ENCODE data around the gene ASXL3.

DNA sequence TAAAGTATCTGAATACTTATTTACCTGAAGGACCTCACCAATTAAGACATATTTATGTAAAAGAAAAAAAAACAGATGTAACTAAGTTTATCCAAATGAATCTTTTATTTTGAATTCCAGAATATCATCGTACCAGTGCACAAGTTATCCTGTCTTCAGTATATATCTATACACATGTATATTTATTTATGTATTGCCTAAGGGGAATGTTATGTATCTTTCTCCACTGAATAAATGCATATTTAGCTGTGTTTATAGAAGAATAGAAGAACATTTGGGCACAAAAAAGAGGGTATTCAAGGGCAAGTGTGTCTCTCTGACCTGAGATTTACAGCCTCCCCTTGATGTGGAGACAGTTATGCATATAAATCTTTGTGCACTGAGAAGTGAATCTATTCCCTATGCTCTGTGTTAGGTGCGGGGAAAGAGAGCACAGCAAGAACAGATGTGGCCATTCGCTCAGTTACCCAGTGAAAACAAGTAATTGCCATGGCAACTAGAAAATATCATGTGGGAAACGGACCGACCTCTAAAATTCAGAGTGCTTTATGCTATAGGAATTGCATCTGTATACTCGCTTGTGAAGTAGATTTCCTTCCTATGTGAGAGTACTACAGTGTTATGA lies 39.5 kb upstream of the ASXL3 start:
- TF ChIP-seq ERF (CRISPR knock-in tag; IDR thresholded peaks at IDR 0.05) (no peak), TCF7L2 (IDR thresholded peaks at IDR 0.05; ENCODE audit: low read depth, low read length) (no peak), ZNF184 (CRISPR knock-in tag; IDR thresholded peaks at IDR 0.05) (no peak)
- TF ChIP-seq, protein P1, sequence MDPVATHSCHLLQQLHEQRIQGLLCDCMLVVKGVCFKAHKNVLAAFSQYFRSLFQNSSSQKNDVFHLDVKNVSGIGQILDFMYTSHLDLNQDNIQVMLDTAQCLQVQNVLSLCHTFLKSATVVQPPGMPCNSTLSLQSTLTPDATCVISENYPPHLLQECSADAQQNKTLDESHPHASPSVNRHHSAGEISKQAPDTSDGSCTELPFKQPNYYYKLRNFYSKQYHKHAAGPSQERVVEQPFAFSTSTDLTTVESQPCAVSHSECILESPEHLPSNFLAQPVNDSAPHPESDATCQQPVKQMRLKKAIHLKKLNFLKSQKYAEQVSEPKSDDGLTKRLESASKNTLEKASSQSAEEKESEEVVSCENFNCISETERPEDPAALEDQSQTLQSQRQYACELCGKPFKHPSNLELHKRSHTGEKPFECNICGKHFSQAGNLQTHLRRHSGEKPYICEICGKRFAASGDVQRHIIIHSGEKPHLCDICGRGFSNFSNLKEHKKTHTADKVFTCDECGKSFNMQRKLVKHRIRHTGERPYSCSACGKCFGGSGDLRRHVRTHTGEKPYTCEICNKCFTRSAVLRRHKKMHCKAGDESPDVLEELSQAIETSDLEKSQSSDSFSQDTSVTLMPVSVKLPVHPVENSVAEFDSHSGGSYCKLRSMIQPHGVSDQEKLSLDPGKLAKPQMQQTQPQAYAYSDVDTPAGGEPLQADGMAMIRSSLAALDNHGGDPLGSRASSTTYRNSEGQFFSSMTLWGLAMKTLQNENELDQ (CRISPR knock-in tag; IDR thresholded peaks at IDR 0.05; ENCODE audit: borderline replicate concordance) = no peak
- TF ChIP-seq, protein P2, sequence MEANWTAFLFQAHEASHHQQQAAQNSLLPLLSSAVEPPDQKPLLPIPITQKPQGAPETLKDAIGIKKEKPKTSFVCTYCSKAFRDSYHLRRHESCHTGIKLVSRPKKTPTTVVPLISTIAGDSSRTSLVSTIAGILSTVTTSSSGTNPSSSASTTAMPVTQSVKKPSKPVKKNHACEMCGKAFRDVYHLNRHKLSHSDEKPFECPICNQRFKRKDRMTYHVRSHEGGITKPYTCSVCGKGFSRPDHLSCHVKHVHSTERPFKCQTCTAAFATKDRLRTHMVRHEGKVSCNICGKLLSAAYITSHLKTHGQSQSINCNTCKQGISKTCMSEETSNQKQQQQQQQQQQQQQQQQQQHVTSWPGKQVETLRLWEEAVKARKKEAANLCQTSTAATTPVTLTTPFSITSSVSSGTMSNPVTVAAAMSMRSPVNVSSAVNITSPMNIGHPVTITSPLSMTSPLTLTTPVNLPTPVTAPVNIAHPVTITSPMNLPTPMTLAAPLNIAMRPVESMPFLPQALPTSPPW (CRISPR knock-in tag; IDR thresholded peaks at IDR 0.05) = no peak

Measured in K562 (cell line).